ENCODE data around the gene VIM. TPM values are rescaled to one million over a fixed set of nuclear protein-coding genes. Genes with fewer than 3 reads are reported as not detected.

Gene VIM
- total and polyA plus RNA-seq, 10 of the 15 experiments (the other 5 are each of a cell fraction or from before 2014, with no cell fraction given): 44.2 to 287 (median 188) TPM

DNA sequence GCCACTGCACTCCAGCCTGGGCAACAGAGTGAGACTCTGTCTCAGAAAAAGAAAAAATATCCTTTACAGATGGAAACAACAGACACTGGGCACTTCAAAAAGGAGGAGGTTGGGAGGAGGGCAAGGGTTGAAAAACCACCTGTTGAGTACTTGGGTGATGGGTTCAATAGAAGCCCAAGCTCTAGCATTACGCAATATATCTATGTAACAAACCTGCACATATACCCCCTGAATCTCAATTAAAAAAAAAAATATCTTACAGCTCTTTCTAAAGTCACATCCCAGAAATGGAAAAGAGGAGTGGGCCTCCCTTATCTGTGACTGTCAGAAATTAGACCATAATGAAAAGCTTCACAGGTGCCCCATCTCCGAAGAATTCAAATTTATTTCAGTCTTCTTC is 12.1 kb downstream of the VIM start:
- no peaks in the 10 kb centered on the region for H3K4me1 ChIP-seq (ENCODE audit: control insufficient read depth, insufficient read depth, low read length)
- in situ Hi-C loops (cut with MboI) (no loop called here), intact Hi-C loops (cut with micrococcal nuclease; ENCODE audit: unreplicated experiment) (no loop called here)
- ChIA-PET SMC1A (ENCODE audit: uncharacterized antibody, unreplicated experiment) (no interaction called here), RAD21 (ENCODE audit: unreplicated experiment) (no interaction called here), POLR2A (no interaction called here), CTCF (no interaction called here)
- no peak for FAIRE-seq
- H3K9me3 ChIP-seq (replicated peaks; ENCODE audit: control insufficient read depth, insufficient read depth, low read length): no peaks in the 10 kb centered on the region; the same call in 2 of the 3 replicates
- no peak overlapping the region for H3K4me2 ChIP-seq (ENCODE audit: control insufficient read depth, insufficient read depth)
- H3K36me3 ChIP-seq (ENCODE audit: control insufficient read depth in 2 of 2, insufficient read depth in 2 of 2, low read length in 1 of 2): peaks cover 2 to 3% of the 10 kb centered on the region in 2 experiments; a peak in 2 of 4 replicates
- no peak overlapping the region for H2AFZ ChIP-seq (ENCODE audit: control insufficient read depth, low read depth, low read length)
- no peak overlapping the region for H3K27ac ChIP-seq (ENCODE audit: control insufficient read depth, insufficient read depth)
- H3K79me2 ChIP-seq (ENCODE audit: control insufficient read depth, insufficient read depth, low read length): no peaks in the 10 kb centered on the region
- no peak overlapping the region for H3K4me3 ChIP-seq
- H4K20me1 ChIP-seq (ENCODE audit: control insufficient read depth, insufficient read depth): no peaks in the 10 kb centered on the region
- no peak for DNase-seq (ENCODE audit: low read depth, low spot score)
- H3K27me3 ChIP-seq (replicated peaks in 1 of 2; ENCODE audit: control insufficient read depth in 2 of 2, insufficient read depth in 2 of 2, low read length in 1 of 2): no peaks in the 10 kb centered on the region; a peak in 1 of 4 replicates
- no peak for ATAC-seq
- no peak overlapping the region for H3K9ac ChIP-seq (ENCODE audit: control insufficient read depth, insufficient read depth, low read length)
- BruUV-seq (replicated peaks): no TSS peak
- WGBS (ENCODE audit: insufficient coverage, insufficient replicate concordance, low lambda C conversion rate, missing lambda C conversion rate): 59% methylated on average over 2 of the region's 2 CpGs
- TF ChIP-seq ESRRA (IDR thresholded peaks at IDR 0.05; ENCODE audit: low read length) (no peak), CUX1 (IDR thresholded peaks at IDR 0.05; ENCODE audit: insufficient replicate concordance, low read depth, low read length) (no peak), RBBP5 (conservative IDR thresholded peaks at IDR 0.05) (no peak), SIN3A (IDR thresholded peaks at IDR 0.05; ENCODE audit: low read depth, low read length) (no peak), CBX5 (IDR thresholded peaks at IDR 0.05; ENCODE audit: low read depth) (no peak), ZBTB40 (IDR thresholded peaks at IDR 0.05; ENCODE audit: borderline replicate concordance) (no peak), SIX5 (IDR thresholded peaks at IDR 0.05; ENCODE audit: low read depth, low read length, severe bottlenecking) (no peak), NFIC (IDR thresholded peaks at IDR 0.05; ENCODE audit: low read depth, low read length) (no peak), E2F4 (IDR thresholded peaks at IDR 0.05; ENCODE audit: low read depth, low read length) (no peak), MYC (IDR thresholded peaks at IDR 0.05; ENCODE audit: insufficient read depth, insufficient read length, insufficient replicate concordance, low read length, severe bottlenecking) (no peak)
- TF ChIP-seq, protein P1, sequence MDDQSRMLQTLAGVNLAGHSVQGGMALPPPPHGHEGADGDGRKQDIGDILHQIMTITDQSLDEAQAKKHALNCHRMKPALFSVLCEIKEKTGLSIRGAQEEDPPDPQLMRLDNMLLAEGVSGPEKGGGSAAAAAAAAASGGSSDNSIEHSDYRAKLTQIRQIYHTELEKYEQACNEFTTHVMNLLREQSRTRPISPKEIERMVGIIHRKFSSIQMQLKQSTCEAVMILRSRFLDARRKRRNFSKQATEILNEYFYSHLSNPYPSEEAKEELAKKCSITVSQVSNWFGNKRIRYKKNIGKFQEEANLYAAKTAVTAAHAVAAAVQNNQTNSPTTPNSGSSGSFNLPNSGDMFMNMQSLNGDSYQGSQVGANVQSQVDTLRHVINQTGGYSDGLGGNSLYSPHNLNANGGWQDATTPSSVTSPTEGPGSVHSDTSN (IDR thresholded peaks at IDR 0.05; ENCODE audit: insufficient replicate concordance, low read depth, low read length): no peak
